Measurements from ENCODE around the gene SLX1A.
"Not testable (repeated sequence)": the region's sequence is repeated elsewhere in the genome, so short reads cannot be mapped to it uniquely, and the experiment has no call there.

DNA sequence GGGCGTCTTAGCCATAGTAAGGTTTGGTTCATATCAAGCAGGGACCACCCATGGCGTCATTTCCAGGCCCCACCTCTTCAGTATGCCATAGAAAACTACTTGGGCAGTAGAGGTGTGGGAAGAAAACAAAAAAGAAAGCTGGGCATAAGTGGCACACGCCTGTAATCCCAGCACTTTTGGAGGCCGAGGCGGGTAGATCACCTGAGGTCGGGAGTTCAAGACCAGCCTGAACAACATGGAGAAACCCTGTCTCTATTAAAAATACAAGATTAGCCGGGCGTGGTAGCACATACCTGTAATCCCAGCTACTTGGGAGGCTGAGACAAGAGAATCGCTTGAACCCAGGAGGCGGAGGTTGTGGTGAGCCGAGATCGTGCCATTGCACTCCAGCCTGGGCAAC lies 2.5 kb upstream of the SLX1A start:
- TF ChIP-seq, protein P1, sequence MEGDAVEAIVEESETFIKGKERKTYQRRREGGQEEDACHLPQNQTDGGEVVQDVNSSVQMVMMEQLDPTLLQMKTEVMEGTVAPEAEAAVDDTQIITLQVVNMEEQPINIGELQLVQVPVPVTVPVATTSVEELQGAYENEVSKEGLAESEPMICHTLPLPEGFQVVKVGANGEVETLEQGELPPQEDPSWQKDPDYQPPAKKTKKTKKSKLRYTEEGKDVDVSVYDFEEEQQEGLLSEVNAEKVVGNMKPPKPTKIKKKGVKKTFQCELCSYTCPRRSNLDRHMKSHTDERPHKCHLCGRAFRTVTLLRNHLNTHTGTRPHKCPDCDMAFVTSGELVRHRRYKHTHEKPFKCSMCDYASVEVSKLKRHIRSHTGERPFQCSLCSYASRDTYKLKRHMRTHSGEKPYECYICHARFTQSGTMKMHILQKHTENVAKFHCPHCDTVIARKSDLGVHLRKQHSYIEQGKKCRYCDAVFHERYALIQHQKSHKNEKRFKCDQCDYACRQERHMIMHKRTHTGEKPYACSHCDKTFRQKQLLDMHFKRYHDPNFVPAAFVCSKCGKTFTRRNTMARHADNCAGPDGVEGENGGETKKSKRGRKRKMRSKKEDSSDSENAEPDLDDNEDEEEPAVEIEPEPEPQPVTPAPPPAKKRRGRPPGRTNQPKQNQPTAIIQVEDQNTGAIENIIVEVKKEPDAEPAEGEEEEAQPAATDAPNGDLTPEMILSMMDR (IDR thresholded peaks at IDR 0.05): not testable (repeated sequence)
- not testable (repeated sequence) for TF ChIP-seq EZH2 (IDR thresholded peaks at IDR 0.05; ENCODE audit: borderline replicate concordance, insufficient read depth, low read depth, low read length, poor library complexity, severe bottlenecking)
